Epithelial cell of proximal tubule (primary cell): Measurements from ENCODE around the gene SLC44A3. TPM values are rescaled to one million over a fixed set of nuclear protein-coding genes. Genes with fewer than 3 reads are reported as not detected.
A peak's percentile ranks its signal among the peaks of the same experiment; 100 is the strongest.

ENCODE experiments used
- DNase-seq: peaks from one replicate; pipeline ENCODE4 v3.0.0-alpha.2; 2011; ENCODE audit warnings: low read depth
- H3K4me3 ChIP-seq: 2 replicates; pipeline ENCODE4 v1.5.1; 2011; ENCODE audit warnings: low read depth, mild to moderate bottlenecking, low read length
- CTCF ChIP-seq: conservative IDR thresholded peaks from 2 replicates; pipeline ENCODE4 v1.5.1; 2012; ENCODE audit warnings: low read depth, mild to moderate bottlenecking, low read length
- total RNA-seq: library from RNA; depleted of rRNA; stranded (reverse); fragments of >200 nt; gene quantifications from 2 replicates; pipeline ENCODE4 v1.2.3, GENCODE V29; 2015

The SLC44A3 gene
- total RNA-seq, 1 donor from 2014 or later: 24.3 TPM

DNA sequence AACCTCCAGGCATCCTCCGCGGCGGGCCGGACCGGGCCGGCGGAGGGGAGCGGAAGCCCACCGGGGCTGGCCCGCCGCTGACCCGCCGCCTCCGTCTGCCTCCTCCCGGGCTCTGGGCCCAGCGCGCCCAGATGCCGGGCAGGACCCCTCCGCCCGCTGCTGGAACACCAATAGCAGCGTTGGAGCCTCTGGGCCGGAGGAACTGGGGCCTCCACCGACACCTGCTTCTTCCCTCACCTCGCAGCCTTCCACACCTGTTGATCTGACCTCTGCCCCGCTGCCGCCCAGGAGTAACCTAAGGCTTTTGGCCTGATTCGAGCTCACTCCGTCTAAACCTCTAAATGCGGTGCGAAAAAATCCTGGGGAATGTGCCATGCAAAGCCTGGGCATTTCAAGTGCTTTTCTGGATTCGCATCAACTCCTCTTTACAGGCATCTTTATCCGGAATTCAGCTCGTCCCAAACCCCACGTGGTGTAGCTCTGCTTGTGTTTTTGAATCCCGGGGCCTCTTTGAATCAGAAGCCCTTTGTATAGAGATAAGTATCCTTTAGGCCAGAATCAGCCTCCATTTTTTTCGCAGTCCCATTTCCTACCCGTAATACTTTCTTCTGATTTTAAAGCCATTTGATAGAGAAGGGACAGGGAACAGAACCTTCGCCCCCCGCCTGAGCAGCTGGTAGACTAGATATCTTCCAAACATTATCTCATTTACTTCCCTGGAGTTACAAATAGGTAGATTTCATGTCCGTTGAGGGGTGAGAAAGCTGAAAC lies 107.4 kb downstream of the SLC44A3 start:
- H3K4me3 ChIP-seq: peak overlapping the region; percentile 85
- TF ChIP-seq CTCF: no peak
- DNase-seq: no peak

- DNase-seq: no peak
- TF ChIP-seq CTCF: no peak
- H3K4me3 ChIP-seq: peak overlapping the region; percentile 85
Observed at GRCh38 chr1:94928293-94928939, 108.3 kb downstream of the SLC44A3 start.

DNA sequence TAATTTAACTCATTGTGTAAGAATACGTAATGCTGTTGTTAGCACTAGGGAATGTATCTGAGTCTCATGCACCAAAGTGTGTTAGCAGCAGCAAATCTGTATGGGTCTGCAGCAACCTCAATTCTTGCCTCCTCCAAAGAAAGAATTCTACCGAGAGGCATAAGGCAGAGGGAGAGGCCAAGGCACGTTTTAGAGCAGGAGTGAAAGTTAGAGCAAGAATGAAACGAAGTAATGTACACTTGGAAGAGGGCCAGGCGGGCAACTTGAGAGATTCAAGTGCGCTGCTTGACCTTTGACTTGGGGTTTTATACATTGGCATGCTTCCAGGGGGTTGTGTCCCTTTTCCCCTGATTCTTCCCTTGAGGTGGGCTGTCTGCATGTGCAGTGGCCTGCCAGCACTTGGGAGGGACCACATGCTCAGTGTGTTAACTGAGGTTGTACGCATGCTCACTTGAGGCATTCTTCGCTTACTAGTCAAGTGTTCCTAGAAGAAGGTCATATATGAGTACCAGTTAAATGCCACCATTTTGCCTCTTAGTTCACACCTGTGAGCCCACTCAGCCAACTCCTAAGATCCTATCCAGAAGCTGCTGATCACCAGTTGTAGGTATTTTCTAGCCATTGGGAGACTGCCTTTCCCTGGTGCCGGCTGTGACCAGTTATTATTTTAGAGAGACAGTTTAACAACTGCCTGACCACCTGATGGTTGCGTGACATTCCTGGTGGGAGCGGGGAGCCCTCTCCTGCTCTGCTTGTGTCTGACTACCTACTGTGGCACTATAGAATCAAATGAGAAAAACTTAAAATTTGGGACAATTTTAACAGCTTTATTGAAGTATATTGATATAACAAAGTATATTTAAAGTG lies 109.4 kb downstream of the SLC44A3 start:
- H3K4me3 ChIP-seq: peak overlapping the region; percentile 85
- no peak for DNase-seq
- no peak for TF ChIP-seq CTCF

DNA sequence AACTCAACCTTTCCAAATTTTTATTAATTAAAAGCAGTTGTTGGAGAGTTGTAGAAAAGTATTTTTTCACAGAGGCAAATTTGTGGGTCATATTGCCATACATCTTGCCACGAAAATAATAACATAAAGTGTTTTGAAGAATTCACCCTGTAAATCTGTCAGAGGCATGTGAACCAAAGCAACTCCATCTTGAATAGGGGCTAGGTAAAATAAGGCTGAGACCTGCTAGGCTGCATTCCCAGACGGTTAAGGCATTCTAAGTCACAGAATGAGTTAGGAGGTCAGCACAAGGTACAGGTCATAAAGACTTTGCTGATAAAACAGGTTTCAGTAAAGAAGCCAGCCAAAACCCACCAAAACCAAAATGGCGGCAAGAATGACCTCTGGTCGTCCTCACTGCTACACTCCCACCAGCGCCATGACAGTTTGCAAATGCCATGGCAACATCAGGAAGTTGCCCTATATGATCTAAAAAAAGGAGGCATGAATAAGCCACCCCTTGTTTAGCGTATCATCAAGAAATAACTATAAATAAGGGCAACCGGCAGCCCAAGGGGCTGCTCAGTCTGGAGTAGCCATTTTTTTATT lies 111.2 kb downstream of the SLC44A3 start:
- DNase-seq: no peak
- TF ChIP-seq CTCF: no peak
- no peak overlapping the region for H3K4me3 ChIP-seq

DNA sequence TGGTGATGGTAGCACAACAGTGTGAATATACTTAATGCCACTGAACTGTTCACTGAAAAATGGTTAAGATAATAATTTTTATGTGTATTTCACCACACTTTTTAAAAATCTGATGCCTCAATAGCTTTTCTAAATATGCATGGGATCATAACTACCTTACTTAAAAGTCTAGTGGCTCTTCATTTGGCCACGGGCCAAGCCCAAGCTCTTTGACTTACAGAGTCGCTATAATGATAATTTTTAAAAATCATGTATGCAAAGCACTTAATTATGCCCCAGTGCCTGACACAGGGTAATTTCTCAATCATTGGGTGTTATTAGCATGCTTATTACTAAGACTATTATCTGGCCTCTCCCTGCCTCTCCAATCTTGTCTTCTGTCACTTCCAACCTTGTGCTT lies 114.4 kb downstream of the SLC44A3 start:
- no peak for DNase-seq
- H3K4me3 ChIP-seq: no peak overlapping the region
- TF ChIP-seq CTCF: no peak

- no peak for DNase-seq
- no peak overlapping the region for H3K4me3 ChIP-seq
- no peak for TF ChIP-seq CTCF
Observed at GRCh38 chr1:94935034-94935433, 114.9 kb downstream of the SLC44A3 start.
